ENCODE measurements around the gene KLF3. TPM values are rescaled to one million over a fixed set of nuclear protein-coding genes. Genes with fewer than 3 reads are reported as not detected.

Gene KLF3
- total RNA-seq, 1 donor from 2014 or later: 39.2 TPM

GRCh38 chr4:38669208-38669607, 5.2 kb downstream of the KLF3 start:
- Histone ChIP-seq H3K4me3 (ENCODE audit: low read depth, low read length) (no peak overlapping the region), H3K27me3 (ENCODE audit: control insufficient read depth, insufficient read depth, low read length) (no peaks in the 10 kb centered on the region), H3K36me3 (ENCODE audit: control insufficient read depth, insufficient read depth, low read length) (no peaks in the 10 kb centered on the region)
- DNase-seq (ENCODE audit: low read depth): no peak
- TF ChIP-seq CTCF (IDR thresholded peaks at IDR 0.05; ENCODE audit: insufficient read depth, low read length, poor library complexity, severe bottlenecking): no peak

DNA sequence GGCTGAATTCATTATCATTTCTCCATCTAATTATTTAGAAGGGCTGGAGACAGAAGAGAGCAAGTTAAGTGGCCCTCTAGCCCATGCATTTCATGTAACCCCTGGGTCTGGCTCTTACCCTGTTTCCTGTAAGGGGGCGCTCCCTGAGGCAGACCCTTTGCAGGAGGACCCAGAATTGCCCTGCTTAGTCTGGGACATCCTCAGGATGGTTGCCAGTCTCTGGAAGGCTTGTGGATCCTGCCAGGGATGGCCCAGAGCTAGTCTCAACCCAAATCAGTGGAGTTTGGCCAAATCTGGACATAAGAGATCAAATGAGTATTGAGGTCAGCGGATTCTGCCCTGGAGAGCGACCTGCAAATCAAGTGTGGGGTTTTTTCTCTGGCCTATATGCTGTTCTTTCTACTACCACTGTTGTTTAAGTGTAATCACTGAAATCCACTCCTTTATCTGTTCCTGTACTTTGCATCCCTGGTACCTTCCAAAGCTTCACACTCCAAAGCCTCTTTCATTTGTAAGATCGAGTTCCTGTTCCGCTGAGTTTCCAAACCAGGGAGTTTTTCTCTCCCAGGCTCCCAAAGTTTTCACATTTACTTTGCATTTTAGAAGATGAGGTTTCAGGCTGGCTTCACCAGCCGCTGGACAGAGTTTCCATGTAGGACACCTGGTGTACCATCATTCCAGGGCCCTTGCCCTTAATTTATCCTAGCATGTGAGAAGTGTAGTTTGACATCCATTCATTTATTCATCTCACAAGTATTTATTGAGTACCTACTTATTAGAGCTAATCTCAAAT, 6.3 kb downstream of the KLF3 start:
- H3K27me3 ChIP-seq (ENCODE audit: control insufficient read depth, insufficient read depth, low read length): no peaks in the 10 kb centered on the region
- no peaks in the 10 kb centered on the region for H3K36me3 ChIP-seq (ENCODE audit: control insufficient read depth, insufficient read depth, low read length)
- no peak for DNase-seq (ENCODE audit: low read depth)
- TF ChIP-seq CTCF (IDR thresholded peaks at IDR 0.05; ENCODE audit: insufficient read depth, low read length, poor library complexity, severe bottlenecking): no peak
- H3K4me3 ChIP-seq (ENCODE audit: low read depth, low read length): no peak overlapping the region

GRCh38 chr4:38670939-38671591, 7.1 kb downstream of the KLF3 start:
- TF ChIP-seq CTCF (IDR thresholded peaks at IDR 0.05; ENCODE audit: insufficient read depth, low read length, poor library complexity, severe bottlenecking): no peak
- no peak overlapping the region for H3K4me3 ChIP-seq (ENCODE audit: low read depth, low read length)
- H3K36me3 ChIP-seq (ENCODE audit: control insufficient read depth, insufficient read depth, low read length): no peaks in the 10 kb centered on the region
- no peak for DNase-seq (ENCODE audit: low read depth)
- no peaks in the 10 kb centered on the region for H3K27me3 ChIP-seq (ENCODE audit: control insufficient read depth, insufficient read depth, low read length)

DNA sequence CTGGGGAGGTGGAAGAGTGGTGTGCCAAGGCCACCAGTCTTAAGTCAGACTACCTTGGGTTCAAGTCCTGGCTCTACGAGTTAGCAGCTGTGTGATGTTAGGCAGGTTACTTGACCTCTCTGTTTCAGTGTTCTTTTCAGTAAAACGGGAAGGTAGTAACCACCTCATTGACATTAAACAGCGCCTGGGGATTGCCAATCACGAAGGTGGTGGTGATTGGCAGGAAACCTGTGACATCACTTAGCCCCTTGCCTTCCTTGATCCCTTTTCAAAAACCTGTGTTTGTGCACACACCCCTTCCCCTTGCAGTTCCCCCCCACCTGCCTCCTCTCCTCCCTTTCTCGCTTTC, 7.6 kb downstream of the KLF3 start:
- no peak for DNase-seq (ENCODE audit: low read depth)
- TF ChIP-seq CTCF (IDR thresholded peaks at IDR 0.05; ENCODE audit: insufficient read depth, low read length, poor library complexity, severe bottlenecking): no peak
- no peaks in the 10 kb centered on the region for H3K27me3 ChIP-seq (ENCODE audit: control insufficient read depth, insufficient read depth, low read length)
- H3K4me3 ChIP-seq (ENCODE audit: low read depth, low read length): no peak overlapping the region
- no peaks in the 10 kb centered on the region for H3K36me3 ChIP-seq (ENCODE audit: control insufficient read depth, insufficient read depth, low read length)

GRCh38 chr4:38672074-38672396, 8.0 kb downstream of the KLF3 start:
- Histone ChIP-seq H3K4me3 (ENCODE audit: low read depth, low read length) (no peak overlapping the region), H3K36me3 (ENCODE audit: control insufficient read depth, insufficient read depth, low read length) (no peaks in the 10 kb centered on the region), H3K27me3 (ENCODE audit: control insufficient read depth, insufficient read depth, low read length) (no peaks in the 10 kb centered on the region)
- DNase-seq (ENCODE audit: low read depth): no peak
- no peak for TF ChIP-seq CTCF (IDR thresholded peaks at IDR 0.05; ENCODE audit: insufficient read depth, low read length, poor library complexity, severe bottlenecking)

Measured in kidney epithelial cell (primary cell).